ENCODE measurements around the gene NPAS3. TPM values are rescaled to one million over a fixed set of nuclear protein-coding genes. Genes with fewer than 3 reads are reported as not detected.

NPAS3 gene
- total and polyA plus RNA-seq, 4 donors = 0.07 to 0.09 (median 0.08) TPM; not detected in 1

DNA sequence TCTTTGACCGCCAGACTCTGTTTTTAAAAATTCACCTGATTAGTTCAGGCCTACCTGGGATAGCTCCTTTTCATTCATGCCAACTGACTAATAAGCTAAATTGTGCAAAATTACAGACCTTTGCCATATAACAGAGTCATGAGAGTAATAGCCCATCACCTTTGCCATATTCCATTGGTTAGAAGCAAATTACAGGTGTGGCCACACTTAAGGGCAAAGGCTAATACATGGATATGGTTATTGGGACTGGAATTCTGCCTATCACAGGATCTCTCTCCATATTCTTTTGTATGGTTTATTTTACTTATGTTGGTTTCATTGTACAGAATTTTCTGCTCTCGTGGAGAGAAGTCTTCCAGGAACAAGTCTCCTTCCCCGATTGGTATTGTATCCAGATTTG lies 897.0 kb downstream of the NPAS3 start:
- no peaks in the 10 kb centered on the region for H3K36me3 ChIP-seq (ENCODE audit: control insufficient read depth in 4 of 4, insufficient read depth in 3 of 4, low read depth in 1 of 4, low read length in 3 of 4)
- H3K9me3 ChIP-seq (ENCODE audit: control insufficient read depth in 4 of 4, low read length in 3 of 4) = no peaks in the 10 kb centered on the region
- H3K4me1 ChIP-seq (ENCODE audit: control insufficient read depth in 4 of 4, insufficient read depth in 4 of 4, low read length in 3 of 4) = peaks cover 0 to 2% (median 0%) of the 10 kb centered on the region in 4 donors
- H3K9ac ChIP-seq (ENCODE audit: low read depth in 1 of 2, low read length in 2 of 2) = no peak overlapping the region
- no peaks in the 10 kb centered on the region for H3K27me3 ChIP-seq (ENCODE audit: control insufficient read depth in 4 of 4, insufficient read depth in 4 of 4, low read length in 3 of 4)
- no peak overlapping the region for H3K27ac ChIP-seq (ENCODE audit: low read depth in 1 of 2, low read length in 2 of 2)
- DNase-seq (ENCODE audit: low spot score) = no peak
- H3K4me3 ChIP-seq (ENCODE audit: low read depth in 1 of 3, low read length in 3 of 3) = no peak overlapping the region
- TF ChIP-seq RAD21 (IDR thresholded peaks at IDR 0.05) (no peak), YY1 (IDR thresholded peaks at IDR 0.05) (no peak), FOXA1 (IDR thresholded peaks at IDR 0.05) (no peak), SP1 (IDR thresholded peaks at IDR 0.05) (no peak), TAF1 (conservative IDR thresholded peaks at IDR 0.05) (no peak), RXRA (IDR thresholded peaks at IDR 0.05) (no peak), HNF4A (conservative IDR thresholded peaks at IDR 0.05) (no peak)
- TF ChIP-seq, protein P1, sequence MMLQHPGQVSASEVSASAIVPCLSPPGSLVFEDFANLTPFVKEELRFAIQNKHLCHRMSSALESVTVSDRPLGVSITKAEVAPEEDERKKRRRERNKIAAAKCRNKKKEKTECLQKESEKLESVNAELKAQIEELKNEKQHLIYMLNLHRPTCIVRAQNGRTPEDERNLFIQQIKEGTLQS (IDR thresholded peaks at IDR 0.05) = no peak
- TF ChIP-seq, protein P2, sequence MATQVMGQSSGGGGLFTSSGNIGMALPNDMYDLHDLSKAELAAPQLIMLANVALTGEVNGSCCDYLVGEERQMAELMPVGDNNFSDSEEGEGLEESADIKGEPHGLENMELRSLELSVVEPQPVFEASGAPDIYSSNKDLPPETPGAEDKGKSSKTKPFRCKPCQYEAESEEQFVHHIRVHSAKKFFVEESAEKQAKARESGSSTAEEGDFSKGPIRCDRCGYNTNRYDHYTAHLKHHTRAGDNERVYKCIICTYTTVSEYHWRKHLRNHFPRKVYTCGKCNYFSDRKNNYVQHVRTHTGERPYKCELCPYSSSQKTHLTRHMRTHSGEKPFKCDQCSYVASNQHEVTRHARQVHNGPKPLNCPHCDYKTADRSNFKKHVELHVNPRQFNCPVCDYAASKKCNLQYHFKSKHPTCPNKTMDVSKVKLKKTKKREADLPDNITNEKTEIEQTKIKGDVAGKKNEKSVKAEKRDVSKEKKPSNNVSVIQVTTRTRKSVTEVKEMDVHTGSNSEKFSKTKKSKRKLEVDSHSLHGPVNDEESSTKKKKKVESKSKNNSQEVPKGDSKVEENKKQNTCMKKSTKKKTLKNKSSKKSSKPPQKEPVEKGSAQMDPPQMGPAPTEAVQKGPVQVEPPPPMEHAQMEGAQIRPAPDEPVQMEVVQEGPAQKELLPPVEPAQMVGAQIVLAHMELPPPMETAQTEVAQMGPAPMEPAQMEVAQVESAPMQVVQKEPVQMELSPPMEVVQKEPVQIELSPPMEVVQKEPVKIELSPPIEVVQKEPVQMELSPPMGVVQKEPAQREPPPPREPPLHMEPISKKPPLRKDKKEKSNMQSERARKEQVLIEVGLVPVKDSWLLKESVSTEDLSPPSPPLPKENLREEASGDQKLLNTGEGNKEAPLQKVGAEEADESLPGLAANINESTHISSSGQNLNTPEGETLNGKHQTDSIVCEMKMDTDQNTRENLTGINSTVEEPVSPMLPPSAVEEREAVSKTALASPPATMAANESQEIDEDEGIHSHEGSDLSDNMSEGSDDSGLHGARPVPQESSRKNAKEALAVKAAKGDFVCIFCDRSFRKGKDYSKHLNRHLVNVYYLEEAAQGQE (IDR thresholded peaks at IDR 0.05) = no peak
- TF ChIP-seq, protein P3, sequence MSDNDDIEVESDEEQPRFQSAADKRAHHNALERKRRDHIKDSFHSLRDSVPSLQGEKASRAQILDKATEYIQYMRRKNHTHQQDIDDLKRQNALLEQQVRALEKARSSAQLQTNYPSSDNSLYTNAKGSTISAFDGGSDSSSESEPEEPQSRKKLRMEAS (IDR thresholded peaks at IDR 0.05) = no peak
- TF ChIP-seq, protein P4, sequence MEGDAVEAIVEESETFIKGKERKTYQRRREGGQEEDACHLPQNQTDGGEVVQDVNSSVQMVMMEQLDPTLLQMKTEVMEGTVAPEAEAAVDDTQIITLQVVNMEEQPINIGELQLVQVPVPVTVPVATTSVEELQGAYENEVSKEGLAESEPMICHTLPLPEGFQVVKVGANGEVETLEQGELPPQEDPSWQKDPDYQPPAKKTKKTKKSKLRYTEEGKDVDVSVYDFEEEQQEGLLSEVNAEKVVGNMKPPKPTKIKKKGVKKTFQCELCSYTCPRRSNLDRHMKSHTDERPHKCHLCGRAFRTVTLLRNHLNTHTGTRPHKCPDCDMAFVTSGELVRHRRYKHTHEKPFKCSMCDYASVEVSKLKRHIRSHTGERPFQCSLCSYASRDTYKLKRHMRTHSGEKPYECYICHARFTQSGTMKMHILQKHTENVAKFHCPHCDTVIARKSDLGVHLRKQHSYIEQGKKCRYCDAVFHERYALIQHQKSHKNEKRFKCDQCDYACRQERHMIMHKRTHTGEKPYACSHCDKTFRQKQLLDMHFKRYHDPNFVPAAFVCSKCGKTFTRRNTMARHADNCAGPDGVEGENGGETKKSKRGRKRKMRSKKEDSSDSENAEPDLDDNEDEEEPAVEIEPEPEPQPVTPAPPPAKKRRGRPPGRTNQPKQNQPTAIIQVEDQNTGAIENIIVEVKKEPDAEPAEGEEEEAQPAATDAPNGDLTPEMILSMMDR (IDR thresholded peaks at IDR 0.05; ENCODE audit: low read depth, low read length, missing input control) = no peak
- WGBS = 90% methylated on average over 3 of the region's 3 CpGs

DNA sequence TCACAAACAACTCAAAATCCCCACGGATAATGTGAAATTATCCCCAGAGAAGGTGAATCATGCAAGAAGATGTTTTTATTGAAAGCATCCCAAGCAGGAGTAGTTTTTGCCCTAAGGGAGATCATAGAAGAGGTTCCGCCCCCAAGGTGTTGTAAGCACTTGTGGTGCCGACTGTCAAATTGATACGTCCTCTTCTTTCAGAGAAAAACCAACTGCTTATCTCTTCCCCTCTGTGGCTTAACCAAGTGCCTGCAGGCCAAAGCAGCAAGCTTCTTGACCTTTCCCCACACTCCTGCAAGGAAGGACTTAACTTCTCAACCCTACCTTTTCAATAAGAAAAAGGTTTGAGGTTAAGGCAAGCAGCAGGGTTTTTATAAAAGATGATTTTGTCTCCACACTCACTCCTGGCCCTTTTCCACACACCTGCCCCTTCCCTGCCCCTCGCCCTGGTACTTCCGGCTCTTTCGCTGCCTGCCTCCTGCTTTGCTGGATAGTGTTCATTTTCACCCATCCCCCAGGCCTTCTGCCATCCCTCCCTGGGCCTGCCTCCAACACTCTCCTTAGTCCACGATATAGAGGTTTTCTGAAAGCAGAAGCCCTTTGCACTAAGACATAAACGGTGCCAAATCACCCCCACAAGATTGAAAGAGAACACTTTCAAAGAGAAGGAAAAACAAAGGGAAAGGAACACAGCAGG lies 897.7 kb downstream of the NPAS3 start:
- TF ChIP-seq RXRA (IDR thresholded peaks at IDR 0.05) (no peak), YY1 (IDR thresholded peaks at IDR 0.05) (no peak), HNF4G (IDR thresholded peaks at IDR 0.05) (no peak), GABPA (IDR thresholded peaks at IDR 0.05 in 1 of 2, conservative IDR thresholded peaks at IDR 0.05 in 1 of 2) (no peak), NR2F2 (IDR thresholded peaks at IDR 0.05) (no peak), FOXA2 (IDR thresholded peaks at IDR 0.05) (no peak), RAD21 (IDR thresholded peaks at IDR 0.05) (no peak), TAF1 (conservative IDR thresholded peaks at IDR 0.05) (no peak), SP1 (IDR thresholded peaks at IDR 0.05) (no peak)
- TF ChIP-seq, protein P4 (IDR thresholded peaks at IDR 0.05; ENCODE audit: low read depth, low read length, missing input control) = no peak
- TF ChIP-seq, protein P2 (IDR thresholded peaks at IDR 0.05) = no peak
- TF ChIP-seq, protein P5, sequence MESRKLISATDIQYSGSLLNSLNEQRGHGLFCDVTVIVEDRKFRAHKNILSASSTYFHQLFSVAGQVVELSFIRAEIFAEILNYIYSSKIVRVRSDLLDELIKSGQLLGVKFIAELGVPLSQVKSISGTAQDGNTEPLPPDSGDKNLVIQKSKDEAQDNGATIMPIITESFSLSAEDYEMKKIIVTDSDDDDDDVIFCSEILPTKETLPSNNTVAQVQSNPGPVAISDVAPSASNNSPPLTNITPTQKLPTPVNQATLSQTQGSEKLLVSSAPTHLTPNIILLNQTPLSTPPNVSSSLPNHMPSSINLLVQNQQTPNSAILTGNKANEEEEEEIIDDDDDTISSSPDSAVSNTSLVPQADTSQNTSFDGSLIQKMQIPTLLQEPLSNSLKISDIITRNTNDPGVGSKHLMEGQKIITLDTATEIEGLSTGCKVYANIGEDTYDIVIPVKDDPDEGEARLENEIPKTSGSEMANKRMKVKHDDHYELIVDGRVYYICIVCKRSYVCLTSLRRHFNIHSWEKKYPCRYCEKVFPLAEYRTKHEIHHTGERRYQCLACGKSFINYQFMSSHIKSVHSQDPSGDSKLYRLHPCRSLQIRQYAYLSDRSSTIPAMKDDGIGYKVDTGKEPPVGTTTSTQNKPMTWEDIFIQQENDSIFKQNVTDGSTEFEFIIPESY (IDR thresholded peaks at IDR 0.05) = no peak
- H3K9me3 ChIP-seq (ENCODE audit: control insufficient read depth in 4 of 4, low read length in 3 of 4) = no peaks in the 10 kb centered on the region
- H3K9ac ChIP-seq (ENCODE audit: low read depth in 1 of 2, low read length in 2 of 2) = no peak overlapping the region
- H3K36me3 ChIP-seq (ENCODE audit: control insufficient read depth in 4 of 4, insufficient read depth in 3 of 4, low read depth in 1 of 4, low read length in 3 of 4) = no peaks in the 10 kb centered on the region
- 80% methylated on average over 9 of the region's 9 CpGs for WGBS
- peaks cover 0 to 2% (median 0%) of the 10 kb centered on the region in 4 donors for H3K4me1 ChIP-seq (ENCODE audit: control insufficient read depth in 4 of 4, insufficient read depth in 4 of 4, low read length in 3 of 4)
- DNase-seq (ENCODE audit: low spot score) = no peak
- no peak overlapping the region for H3K4me3 ChIP-seq (ENCODE audit: low read depth in 1 of 3, low read length in 3 of 3)
- no peak overlapping the region for H3K27ac ChIP-seq (ENCODE audit: low read depth in 1 of 2, low read length in 2 of 2)
- no peaks in the 10 kb centered on the region for H3K27me3 ChIP-seq (ENCODE audit: control insufficient read depth in 4 of 4, insufficient read depth in 4 of 4, low read length in 3 of 4)

Measured in liver (tissue), 9 donors.